Heart right ventricle (tissue), 16 donors: ENCODE measurements around the gene CRMP1. TPM values are rescaled to one million over a fixed set of nuclear protein-coding genes. Genes with fewer than 3 reads are reported as not detected.

Experiments used
- ATAC-seq, 8 donors: fragments of 200-7000 bp; cut with Tn5 transposase; one replicate each; pipeline ENCODE4 v1.9.1; 2020; ENCODE audit warnings: mild to moderate bottlenecking in 8 of 8, moderate library complexity in 8 of 8, moderate number of reproducible peaks in 1 of 8
- DNase-seq, 2 donors: peaks; one replicate each; pipeline ENCODE4 v3.0.0-alpha.2; 2020
- H3K27ac ChIP-seq, 10 donors: fragments of 200-600 bp; sonication (generic) in 2 of 10; one replicate each; pipeline versions ENCODE4 v1.5.0 to v1.8.0; 2020 to 2022; ENCODE audit warnings: mild to moderate bottlenecking in 3 of 10
- H3K27me3 ChIP-seq, 7 donors: fragments of 200-600 bp; one replicate each; pipeline ENCODE4 v1.8.0; 2021 to 2022; ENCODE audit warnings: mild to moderate bottlenecking in 2 of 7
- H3K36me3 ChIP-seq, 9 donors: fragments of 200-600 bp; sonication (generic) in 1 of 9; one replicate each; pipeline versions ENCODE4 v1.5.0 to v1.8.0; 2020 to 2022; ENCODE audit warnings: mild to moderate bottlenecking in 2 of 9
- H3K4me1 ChIP-seq, 9 donors: fragments of 200-600 bp; sonication (generic) in 1 of 9; one replicate each; pipeline versions ENCODE4 v1.5.0 to v1.8.0; 2020 to 2022; ENCODE audit warnings: mild to moderate bottlenecking in 4 of 9
- H3K4me3 ChIP-seq, 10 donors: fragments of 200-600 bp; sonication (generic) in 2 of 10; one replicate each; pipeline versions ENCODE4 v1.5.0 to v1.8.0; 2020 to 2022; ENCODE audit warnings: mild to moderate bottlenecking in 7 of 10, moderate library complexity in 2 of 10
- H3K9me3 ChIP-seq, 11 donors: fragments of 200-600 bp in 10 of 11; sonication (generic) in 2 of 11; one replicate each; pipeline versions ENCODE4 v1.5.0 to v1.8.0; 2013 to 2022; ENCODE audit warnings: mild to moderate bottlenecking in 2 of 11, control low read depth in 1 of 11, moderate library complexity in 1 of 11
- CTCF ChIP-seq, 9 donors: fragments of 200-600 bp; sonication (generic) in 2 of 9; IDR thresholded peaks; one replicate each; pipeline versions ENCODE4 v1.5.0 to v1.8.0; 2021 to 2022; ENCODE audit warnings: antibody characterized with exemption in 9 of 9, mild to moderate bottlenecking in 5 of 9, moderate library complexity in 1 of 9
- WGBS, 2 donors: extraction: QIAGEN DNeasy Blood & Tissue Kit; methylation state at CpG; one replicate each; pipeline ENCODE4 v1.1.7; 2013; ENCODE audit warnings: inconsistent platforms in 1 of 2; 5-methylcytosine and 5-hydroxymethylcytosine counted together
- intact Hi-C, 10 donors: fragments of 100-400 bp; cut with DNase I; formaldehyde crosslinking; loops; one replicate each; pipeline versions ENCODE4 v1.11.1 to v1.14.2; 2022
- polyA plus RNA-seq, 2 donors: library from polyadenylated mRNA; stranded (reverse); fragments of 200-250 nt; gene quantifications; one replicate each; pipeline ENCODE4 v1.2.3, GENCODE V29; 2013
- total RNA-seq, 10 donors: library from RNA; stranded (reverse); fragmentation: NEBNext Ultra II Directional in 3 of 10; extraction: Animal tissue kit (Norgen Biotek cat#: 25700) in 3 of 10; gene quantifications; one replicate each; pipeline versions ENCODE4 v1.2.1 to v1.2.4, GENCODE V29; 2021 to 2023
- donor health status: Arrhythmogenic right ventricular cardiomyopathy.
- donor health status: ischemic (EF 13 %, LVEDD 7.1; RV severe dilation, severe dysfunction).
- donor health status: healthy with polysubstance abuse.
- donor health status: DM: no; HTN: yes; CAD: no.
- donor health status: DM: no; HTN: no; CAD: no.
- donor health status: ischemic (EF 25% LVEDD 6.9; RV normal size, moderate dysfunction).
- donor health status: ischemic (EF 25% LVEDD 5.7; RV mildly dilated, moderate dysfunction).
- donor health status: healthy.
- donor health status: DM: yes; HTN: yes; CAD: no.
- donor health status: Ischemic cardiomyopathy.
- donor health status: ischemic (EF 35%, LVEDD 5.7; RV mildly dilated, moderate dysfunction).
- donor health status: nonischemic (EF 11% LVEDD 7.7; RV severe dilation, severe dysfunction).
- donor health status: DM: yes; HTN: yes; CAD: no.
- donor health status: PGD.
- donor health status: ischemic (EF 29% LVEDD 5.4; RV normal size, mild dysfunction).
- donor health status: nonischemic (EF 23%, LVEDD 6.1; RV moderate dilation, normal function).

The CRMP1 gene
- total and polyA plus RNA-seq, 12 donors = 0.40 to 2.3 (median 0.95) TPM

- ATAC-seq (no peak), DNase-seq (no peak)
- Histone ChIP-seq H3K27me3 (no peaks in the 10 kb centered on the region), H3K36me3 (peaks cover 0 to 40% (median 0%) of the 10 kb centered on the region in 9 donors), H3K4me3 (no peak overlapping the region), H3K4me1 (no peaks in the 10 kb centered on the region), H3K27ac (no peak overlapping the region), H3K9me3 (no peaks in the 10 kb centered on the region)
- 89 to 98% methylated on average over 5 of the region's 5 CpGs for WGBS, 2 donors
- TF ChIP-seq CTCF (IDR thresholded peaks at IDR 0.05) = no peak
- intact Hi-C loops = no loop called here
These were observed 97.3 kb downstream of the CRMP1 start for GRCh38 chr4:5795580-5795979.

GRCh38 chr4:5793514-5793913 lies 99.4 kb downstream of the CRMP1 start:
- WGBS, 2 donors = 95 to 97% methylated on average over 13 of the region's 13 CpGs
- Histone ChIP-seq H3K4me1 (no peaks in the 10 kb centered on the region), H3K9me3 (no peaks in the 10 kb centered on the region), H3K36me3 (peaks cover 0 to 35% (median 0%) of the 10 kb centered on the region in 9 donors), H3K27me3 (no peaks in the 10 kb centered on the region), H3K27ac (no peak overlapping the region), H3K4me3 (no peak overlapping the region)
- intact Hi-C loops = loop anchor here in 3 of 10 donors (5.0 kb wide), 1 partner anchor 741 kb away; the partner anchor contains the start of gene STK32B (in 3 of the 3)
- no peak for ATAC-seq
- TF ChIP-seq CTCF (IDR thresholded peaks at IDR 0.05) = no peak
- DNase-seq = no peak

GRCh38 chr4:5791654-5792053 lies 101.2 kb downstream of the CRMP1 start:
- ATAC-seq (no peak), DNase-seq (no peak)
- no peaks in the 10 kb centered on the region for H3K9me3 ChIP-seq
- intact Hi-C loops = loop anchor here in 3 of 10 donors (5.0 kb wide), 1 partner anchor 739 kb away; the partner anchor contains the start of gene STK32B (in 3 of the 3)
- no peaks in the 10 kb centered on the region for H3K27me3 ChIP-seq
- no peak for TF ChIP-seq CTCF (IDR thresholded peaks at IDR 0.05)
- no peak overlapping the region for H3K27ac ChIP-seq
- H3K4me1 ChIP-seq = no peaks in the 10 kb centered on the region
- peaks cover 0 to 35% (median 0%) of the 10 kb centered on the region in 9 donors for H3K36me3 ChIP-seq
- H3K4me3 ChIP-seq = no peak overlapping the region
- 84 to 87% methylated on average over 3 of the region's 3 CpGs for WGBS, 2 donors

- Histone ChIP-seq H3K4me1 (peaks cover 0 to 4% (median 0%) of the 10 kb centered on the region in 9 donors), H3K27me3 (no peaks in the 10 kb centered on the region), H3K27ac (no peak overlapping the region), H3K36me3 (peaks cover 0 to 30% (median 0%) of the 10 kb centered on the region in 9 donors), H3K9me3 (no peaks in the 10 kb centered on the region), H3K4me3 (no peak overlapping the region)
- no peak for DNase-seq
- intact Hi-C loops = loop anchor here in 3 of 10 donors (5.0 kb wide), 1 partner anchor 738 kb away; the partner anchor contains the start of gene STK32B (in 3 of the 3)
- TF ChIP-seq CTCF (IDR thresholded peaks at IDR 0.05) = peak in 2 of 9 donors; percentile 1 to 3
- WGBS, 2 donors = 32 to 41% methylated on average over 1 of the region's 1 CpG
- ATAC-seq = no peak
These were observed 102.4 kb downstream of the CRMP1 start for GRCh38 chr4:5790546-5790857.
